HCT116 (cell line): ENCODE data around the gene SORL1.

Source experiments
- JUND ChIP-seq: IDR thresholded peaks from 2 replicates; pipeline ENCODE4 v1.6.1; 2012
- POLR2A ChIP-seq: IDR thresholded peaks from 2 replicates; pipeline ENCODE4 v1.7.0; 2011; ENCODE audit warnings: borderline replicate concordance; ENCODE audit not compliant: insufficient read depth, insufficient read length; ENCODE audit errors: extremely low read depth
- POLR2AphosphoS5 ChIP-seq: IDR thresholded peaks from 2 replicates; pipeline ENCODE4 v1.6.1; 2011; ENCODE audit warnings: mild to moderate bottlenecking, low read depth, low read length, moderate library complexity
- TCF7L2 ChIP-seq: IDR thresholded peaks from 2 replicates; pipeline ENCODE4 v1.7.0; 2011; ENCODE audit warnings: borderline replicate concordance, inconsistent platforms; ENCODE audit not compliant: insufficient read depth, insufficient read length; ENCODE audit errors: extremely low read depth
- TF ChIP-seq, protein P1 (sequence below), 3 experiments: fragments of 200-600 bp in 1 of 3; sonication (generic) in 1 of 3; IDR thresholded peaks in 2 of 3; conservative IDR thresholded peaks in 1 of 3; 2 replicates each; pipeline ENCODE4 v1.5.1; 2012 to 2017; ENCODE audit warnings: low read depth in 2 of 3, low read length in 2 of 3, antibody characterized with exemption in 1 of 3, borderline replicate concordance in 1 of 3, control low read depth in 1 of 3, mild to moderate bottlenecking in 1 of 3, mixed read lengths in 1 of 3, mixed run types in 1 of 3, moderate library complexity in 1 of 3; ENCODE audit not compliant: insufficient read depth in 1 of 3
- TF ChIP-seq, protein P2 (sequence below): IDR thresholded peaks from 2 replicates; pipeline ENCODE4 v1.6.1; 2012

DNA sequence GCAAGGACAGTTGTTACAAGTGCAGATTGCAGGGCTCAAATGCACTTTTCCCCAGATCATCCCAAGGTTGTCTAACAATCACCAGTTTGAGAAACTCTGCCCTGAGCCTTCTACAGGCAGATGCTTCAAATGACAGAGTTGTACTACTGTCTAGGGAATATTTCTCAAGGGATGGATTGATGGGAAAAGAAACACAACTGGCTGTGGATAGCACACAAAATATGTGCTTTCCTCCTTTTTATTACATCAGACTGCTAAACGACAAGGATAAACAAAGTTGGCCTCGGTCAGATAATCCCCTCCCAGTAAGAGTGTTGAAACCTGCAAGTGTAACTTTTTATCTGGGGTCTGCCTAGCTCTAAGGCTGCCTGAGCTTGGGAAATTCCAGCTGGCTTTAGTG lies 47.3 kb downstream of the SORL1 start:
- TF ChIP-seq POLR2AphosphoS5 = no peak
- TF ChIP-seq, protein P1, sequence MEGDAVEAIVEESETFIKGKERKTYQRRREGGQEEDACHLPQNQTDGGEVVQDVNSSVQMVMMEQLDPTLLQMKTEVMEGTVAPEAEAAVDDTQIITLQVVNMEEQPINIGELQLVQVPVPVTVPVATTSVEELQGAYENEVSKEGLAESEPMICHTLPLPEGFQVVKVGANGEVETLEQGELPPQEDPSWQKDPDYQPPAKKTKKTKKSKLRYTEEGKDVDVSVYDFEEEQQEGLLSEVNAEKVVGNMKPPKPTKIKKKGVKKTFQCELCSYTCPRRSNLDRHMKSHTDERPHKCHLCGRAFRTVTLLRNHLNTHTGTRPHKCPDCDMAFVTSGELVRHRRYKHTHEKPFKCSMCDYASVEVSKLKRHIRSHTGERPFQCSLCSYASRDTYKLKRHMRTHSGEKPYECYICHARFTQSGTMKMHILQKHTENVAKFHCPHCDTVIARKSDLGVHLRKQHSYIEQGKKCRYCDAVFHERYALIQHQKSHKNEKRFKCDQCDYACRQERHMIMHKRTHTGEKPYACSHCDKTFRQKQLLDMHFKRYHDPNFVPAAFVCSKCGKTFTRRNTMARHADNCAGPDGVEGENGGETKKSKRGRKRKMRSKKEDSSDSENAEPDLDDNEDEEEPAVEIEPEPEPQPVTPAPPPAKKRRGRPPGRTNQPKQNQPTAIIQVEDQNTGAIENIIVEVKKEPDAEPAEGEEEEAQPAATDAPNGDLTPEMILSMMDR (IDR thresholded peaks at IDR 0.05 in 2 of 3, conservative IDR thresholded peaks at IDR 0.05 in 1 of 3; ENCODE audit: borderline replicate concordance in 1 of 3, insufficient read depth in 1 of 3, low read depth in 2 of 3, low read length in 2 of 3) = no peak
- TF ChIP-seq TCF7L2 = no peak
- no peak for TF ChIP-seq JUND
- TF ChIP-seq POLR2A = no peak
- TF ChIP-seq, protein P2, sequence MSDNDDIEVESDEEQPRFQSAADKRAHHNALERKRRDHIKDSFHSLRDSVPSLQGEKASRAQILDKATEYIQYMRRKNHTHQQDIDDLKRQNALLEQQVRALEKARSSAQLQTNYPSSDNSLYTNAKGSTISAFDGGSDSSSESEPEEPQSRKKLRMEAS = no peak
